Fibroblast of skin of scalp (primary cell): Measurements from ENCODE around the gene NR2F1. TPM values are rescaled to one million over a fixed set of nuclear protein-coding genes. Genes with fewer than 3 reads are reported as not detected.
"Not testable (repeated sequence)": the region's sequence is repeated elsewhere in the genome, so short reads cannot be mapped to it uniquely, and the experiment has no call there.

Experiments used
- DNase-seq: peaks from one replicate; pipeline ENCODE4 v3.0.0-alpha.2; 2013
- polyA plus RNA-seq, 2 experiments: library from polyadenylated mRNA; unstranded; fragments of 120-200 nt; gene quantifications; one replicate each; pipeline ENCODE4 v1.2.1, GENCODE V29; 2013; ENCODE audit not compliant: insufficient read length in 2 of 2

Gene NR2F1
- polyA plus RNA-seq (2013, experiment 1 of 2; ENCODE audit: insufficient read length): 15.1 TPM
- polyA plus RNA-seq (2013, experiment 2 of 2; ENCODE audit: insufficient read length): 19.4 TPM

GRCh38 chr5:93582677-93583438 lies at the start of gene NR2F1:
Gene NR2F1, plus strand, starts transcription at chr5:93583222. Its CDS starts 1,802 bp downstream, at chr5:93585024.
- DNase-seq: peak; percentile 94

- no peak for DNase-seq
Measured at GRCh38 chr5:93545872-93546271, 37.1 kb upstream of the NR2F1 start.

GRCh38 chr5:93549594-93549993 lies 33.4 kb upstream of the NR2F1 start:
- DNase-seq: not testable (repeated sequence)

GRCh38 chr5:93557021-93557604 lies 25.9 kb upstream of the NR2F1 start:
- peak; percentile 13 for DNase-seq

GRCh38 chr5:93566091-93566490 lies 16.9 kb upstream of the NR2F1 start:
- DNase-seq: no peak

GRCh38 chr5:93567424-93567823 lies 15.6 kb upstream of the NR2F1 start:
- DNase-seq: no peak

GRCh38 chr5:93569300-93570160 lies 13.5 kb upstream of the NR2F1 start:
- no peak for DNase-seq

- no peak for DNase-seq
Measured at GRCh38 chr5:93570294-93571113, 12.5 kb upstream of the NR2F1 start.

- no peak for DNase-seq
Measured at GRCh38 chr5:93571114-93571949, 11.7 kb upstream of the NR2F1 start.

- DNase-seq: no peak
Measured at GRCh38 chr5:93572101-93572607, 10.9 kb upstream of the NR2F1 start.

- peak; percentile 27 for DNase-seq
Measured at GRCh38 chr5:93572608-93573353, 10.2 kb upstream of the NR2F1 start.

GRCh38 chr5:93573354-93574351 lies 9.4 kb upstream of the NR2F1 start:
- DNase-seq: no peak

- DNase-seq: no peak
Measured at GRCh38 chr5:93574491-93575305, 8.3 kb upstream of the NR2F1 start.

- no peak for DNase-seq
Measured at GRCh38 chr5:93575461-93576414, 7.3 kb upstream of the NR2F1 start.

GRCh38 chr5:93576994-93577853 lies 5.8 kb upstream of the NR2F1 start:
- DNase-seq: no peak
